HK-2 (cell line): ENCODE results near the gene MIA.
"Not testable (repeated sequence)": the region's sequence is repeated elsewhere in the genome, so short reads cannot be mapped to it uniquely, and the experiment has no call there.

Experiments
- DNase-seq: peaks from one replicate; pipeline ENCODE4 v3.0.0-alpha.2; 2018; ENCODE audit not compliant: unreplicated experiment

MIA gene

DNA sequence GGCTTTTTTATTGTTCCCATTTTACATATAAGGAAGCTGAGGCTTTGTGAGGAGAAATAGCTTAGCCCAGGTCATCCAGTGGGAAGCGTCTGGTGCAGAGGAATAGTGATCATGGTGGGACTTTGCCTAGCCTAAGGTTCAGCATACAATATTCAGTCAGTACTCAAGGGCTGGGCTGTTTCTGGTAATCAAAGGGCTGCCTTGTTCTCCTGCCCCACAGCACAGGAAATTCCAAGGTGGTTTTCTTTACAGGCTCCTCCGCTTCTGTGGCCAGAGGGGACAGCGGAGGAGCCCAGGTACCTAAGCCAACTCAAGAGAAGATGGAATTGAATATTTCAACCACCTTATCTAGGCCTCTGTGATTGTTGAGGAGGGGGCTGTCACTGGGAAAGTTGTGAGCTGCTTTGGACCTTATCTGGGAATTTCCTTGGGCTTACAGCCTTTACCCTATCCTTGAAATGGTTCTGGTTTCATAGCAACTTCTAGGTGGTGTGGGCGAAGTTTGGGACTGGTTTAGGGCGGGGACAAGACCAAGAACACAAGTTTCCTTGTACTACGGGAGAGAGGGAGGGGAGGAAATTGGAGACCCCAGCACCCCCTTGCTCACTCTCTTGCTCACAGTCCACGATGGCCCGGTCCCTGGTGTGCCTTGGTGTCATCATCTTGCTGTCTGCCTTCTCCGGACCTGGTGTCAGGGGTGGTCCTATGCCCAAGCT lies at the start of gene MIA:
Gene MIA (plus strand): TSS at position 606 of the 716 bp plus-strand sequence. CDS start 22 bp downstream, at position 628.
- no peak for DNase-seq

DNA sequence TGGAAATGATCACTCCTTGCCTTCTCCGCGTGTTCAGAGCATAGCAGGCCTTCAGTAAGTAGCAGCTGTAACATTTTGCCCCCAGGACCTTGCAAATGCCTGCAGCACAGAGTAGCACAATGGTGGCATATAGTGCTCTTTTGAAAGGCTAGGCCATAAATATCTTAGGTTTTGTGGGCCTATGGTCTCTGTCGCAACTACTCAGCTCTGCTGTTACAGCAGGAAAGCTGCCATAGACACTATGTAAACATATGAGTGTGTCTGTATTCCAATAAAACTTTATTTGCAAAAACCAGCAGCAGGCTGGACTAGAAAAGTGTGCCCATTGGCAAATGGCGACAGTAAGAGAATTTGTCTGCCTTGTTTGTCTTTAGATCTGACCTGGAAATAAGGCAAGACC lies 49.0 kb upstream of the MIA start:
- no peak for DNase-seq

- DNase-seq: not testable (repeated sequence)
Observed at GRCh38 chr19:40730065-40730464, 45.3 kb upstream of the MIA start.

DNA sequence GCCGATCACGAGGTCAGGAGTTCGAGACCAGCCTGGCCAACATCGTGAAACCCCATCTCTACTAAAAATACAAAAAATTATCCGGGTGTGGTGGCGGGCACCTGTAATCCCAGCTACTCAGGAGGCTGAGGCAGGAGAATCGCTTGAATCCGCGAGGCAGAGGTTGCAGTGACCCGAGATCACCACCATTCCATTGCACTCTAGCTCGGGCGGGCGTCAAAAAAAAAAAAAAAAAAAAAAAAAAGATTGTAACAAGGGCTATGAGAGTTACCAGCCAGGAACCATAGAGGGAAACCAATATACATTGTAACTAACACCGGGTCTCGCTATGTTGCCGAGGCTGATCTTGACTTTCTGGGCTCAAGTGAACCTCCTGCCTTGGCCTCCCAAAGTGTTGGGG lies 43.0 kb upstream of the MIA start:
- not testable (repeated sequence) for DNase-seq

DNA sequence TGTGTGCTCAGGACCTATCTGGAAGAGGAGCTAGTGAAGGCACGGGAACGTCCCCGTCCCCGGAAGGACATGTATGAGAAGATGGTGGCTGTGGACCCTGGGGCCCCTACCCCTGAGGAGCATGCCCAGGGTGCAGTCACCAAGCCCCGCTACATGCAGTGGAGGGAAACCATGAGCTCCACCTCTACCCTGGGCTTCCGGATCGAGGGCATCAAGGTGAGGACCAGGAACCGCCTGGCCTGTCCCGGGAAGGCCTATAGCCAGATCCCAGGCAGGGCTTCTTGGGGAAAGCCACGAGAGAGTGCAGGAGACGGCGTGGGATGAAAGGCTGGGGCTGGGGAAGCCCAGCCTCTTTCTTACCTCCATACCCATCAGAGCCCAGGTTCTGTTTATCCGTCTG lies 42.2 kb upstream of the MIA start:
- DNase-seq: no peak

DNA sequence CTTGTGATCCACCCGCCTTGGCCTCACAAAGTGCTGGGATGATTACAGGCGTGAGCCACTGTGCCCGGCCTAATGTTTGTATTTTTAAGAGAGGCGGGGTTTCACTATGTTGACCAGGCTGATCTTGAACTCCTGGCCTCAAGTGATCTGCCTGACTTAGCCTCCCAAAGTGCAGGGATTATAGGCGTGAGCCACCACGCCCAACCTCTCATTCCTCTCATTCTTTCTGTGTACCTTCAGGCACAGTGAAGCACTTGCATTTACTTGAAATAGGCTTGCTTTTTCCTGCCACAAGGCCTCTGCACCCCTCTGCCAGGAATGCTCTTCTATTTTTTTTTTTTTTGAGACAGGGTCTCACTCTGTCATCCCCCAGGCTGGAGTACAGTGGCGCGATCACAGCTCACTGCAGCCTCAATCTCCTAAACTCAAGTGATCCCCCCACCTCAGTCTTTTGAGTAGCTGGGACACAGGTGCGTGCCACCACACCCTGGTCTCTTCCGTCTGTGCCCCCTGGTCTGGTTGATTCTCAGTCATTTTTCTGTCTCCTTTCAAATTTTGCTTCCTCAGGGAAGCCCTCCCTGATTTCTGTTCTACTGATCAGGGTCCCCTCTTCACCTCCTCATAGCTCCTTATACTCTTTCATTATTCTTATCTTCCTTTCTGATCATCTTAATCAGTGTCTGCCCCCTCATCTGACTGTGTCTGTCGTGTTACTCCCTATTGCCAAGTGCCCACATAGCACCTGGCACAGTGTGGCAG lies 40.1 kb upstream of the MIA start:
- no peak for DNase-seq

- DNase-seq: no peak
Observed at GRCh38 chr19:40736661-40737060, 38.7 kb upstream of the MIA start.

GRCh38 chr19:40737102-40737644 lies 38.1 kb upstream of the MIA start:
- no peak for DNase-seq

DNA sequence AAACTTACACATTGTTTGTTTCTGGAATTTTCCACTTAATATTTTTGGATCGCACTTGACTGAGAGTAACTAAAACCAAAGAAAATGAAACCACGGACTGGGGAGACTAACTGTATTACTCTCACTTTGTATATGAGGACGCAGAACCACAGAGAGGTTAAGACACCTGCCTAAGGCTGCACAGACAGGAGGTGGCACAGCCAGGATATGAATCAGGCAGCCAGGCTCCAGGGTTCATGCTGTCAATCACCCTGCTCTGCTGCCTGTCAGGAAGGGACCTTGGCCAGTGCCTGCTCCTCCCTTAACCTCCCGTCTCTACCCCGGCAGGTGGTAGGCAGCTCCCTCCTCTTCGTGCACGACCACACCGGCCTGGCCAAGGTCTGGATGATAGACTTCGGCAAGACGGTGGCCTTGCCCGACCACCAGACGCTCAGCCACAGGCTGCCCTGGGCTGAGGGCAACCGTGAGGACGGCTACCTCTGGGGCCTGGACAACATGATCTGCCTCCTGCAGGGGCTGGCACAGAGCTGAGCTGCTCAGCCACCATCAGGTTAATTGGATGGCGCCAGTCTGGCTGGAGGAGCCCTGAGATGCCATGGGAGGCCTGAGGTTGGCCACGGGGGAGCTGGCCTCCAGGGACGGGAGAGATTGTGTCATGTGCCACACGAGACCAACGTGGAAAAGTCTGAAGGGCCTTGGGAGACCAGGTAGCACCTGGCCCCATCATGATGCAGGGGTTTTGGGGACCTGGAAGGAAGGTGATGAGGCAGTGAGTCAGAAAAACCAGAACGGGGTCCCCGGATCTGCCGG lies 36.1 kb upstream of the MIA start:
- DNase-seq: no peak

DNA sequence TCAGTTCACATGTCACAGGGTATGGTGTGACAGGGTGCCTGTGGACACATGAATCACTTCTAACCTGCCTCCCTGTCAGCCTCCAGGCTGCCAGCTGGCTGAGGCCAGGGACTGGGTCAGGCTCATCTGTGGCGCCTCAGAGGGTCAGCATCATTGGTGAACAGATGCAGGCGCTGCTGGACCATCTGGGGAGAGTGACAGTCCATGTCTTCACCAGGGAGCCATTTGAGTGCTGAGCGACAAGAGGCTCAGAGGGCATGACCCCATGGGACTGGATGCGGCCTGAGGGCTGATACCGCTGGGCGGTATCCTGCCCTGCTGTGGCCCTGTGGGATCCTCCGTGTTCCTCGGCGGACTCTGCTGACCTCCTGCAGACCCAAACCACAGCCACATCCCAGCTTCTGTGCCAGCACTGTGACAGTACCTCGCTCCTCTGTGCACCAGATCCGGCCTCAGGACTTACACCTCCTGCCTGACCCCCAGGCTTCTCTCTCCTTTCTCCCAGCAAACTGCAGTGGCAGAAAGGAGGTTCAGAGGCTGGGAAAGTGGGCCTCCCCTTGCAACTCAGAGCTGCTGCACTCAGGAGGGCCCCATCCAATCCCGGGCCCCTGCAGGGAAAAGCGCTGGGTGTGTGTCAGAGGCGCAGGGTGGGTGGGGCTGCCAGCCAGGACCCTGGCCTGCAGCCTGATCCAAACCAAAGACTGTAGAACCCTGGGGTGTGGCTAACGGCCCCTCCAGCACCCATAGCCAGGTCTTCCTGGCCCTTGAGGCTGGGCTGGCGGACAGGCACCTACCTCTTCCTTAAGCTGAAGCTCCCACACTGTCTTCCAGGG lies 35.2 kb upstream of the MIA start:
- no peak for DNase-seq

DNA sequence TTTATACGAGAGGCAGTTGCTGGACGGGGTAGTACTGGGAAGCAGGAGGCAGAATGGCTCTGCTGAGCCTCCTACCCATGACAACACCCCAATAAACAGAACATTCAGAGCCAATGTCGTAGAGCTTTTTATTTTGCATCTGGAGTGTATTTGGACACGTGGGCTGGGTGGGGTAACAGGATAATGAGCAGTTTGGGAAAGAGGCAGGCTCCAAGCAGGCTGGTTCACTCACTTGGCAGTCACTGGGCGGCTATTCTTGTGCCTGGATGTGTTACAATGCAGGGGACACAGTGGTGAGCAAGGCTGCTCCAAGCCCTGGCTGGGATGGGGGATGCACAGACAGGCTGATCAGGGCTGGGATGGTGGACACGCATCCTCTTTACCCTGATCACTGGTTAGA lies 34.6 kb upstream of the MIA start:
- no peak for DNase-seq

GRCh38 chr19:40741527-40742390 lies 33.6 kb upstream of the MIA start:
- DNase-seq: no peak

DNA sequence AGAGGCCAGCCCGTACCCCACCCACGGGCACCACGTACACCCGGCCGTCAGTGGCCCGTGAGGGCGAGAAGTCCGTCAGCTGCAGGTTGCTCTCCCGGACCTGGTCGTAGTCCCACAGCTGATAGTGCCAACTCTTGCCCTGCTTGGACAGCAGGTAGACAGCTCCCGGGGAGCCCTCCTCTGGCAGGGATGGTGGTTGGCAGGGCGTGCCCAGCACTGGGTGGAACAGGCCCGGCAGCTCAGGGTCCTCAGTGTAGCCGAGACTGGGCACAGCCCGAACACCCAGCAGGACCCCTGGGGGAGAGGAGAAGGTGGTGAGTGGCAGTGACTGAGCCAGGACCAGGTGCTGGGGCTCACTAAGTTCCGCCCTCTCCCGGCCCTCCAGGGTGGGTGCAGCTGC lies 32.8 kb upstream of the MIA start:
- DNase-seq: no peak

DNA sequence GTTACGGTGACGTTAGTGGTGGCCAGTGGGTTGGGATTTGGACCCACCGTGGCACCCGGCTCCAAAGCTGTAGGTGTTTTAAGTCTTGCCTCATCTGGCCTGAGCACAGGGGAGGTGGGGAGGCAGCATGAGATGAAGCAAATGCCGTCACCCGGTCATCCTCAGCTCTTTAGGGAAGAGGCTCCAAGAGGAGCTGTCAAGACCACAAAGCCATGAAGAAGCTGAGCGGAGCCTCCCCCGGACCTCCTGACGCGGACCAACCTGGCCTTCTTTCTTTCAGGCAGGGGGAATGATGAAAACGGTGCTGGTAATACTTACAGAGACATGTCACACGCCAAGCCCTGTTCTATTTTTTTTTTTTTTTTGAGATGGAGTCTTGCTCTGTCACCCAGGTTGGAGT lies 32.4 kb upstream of the MIA start:
- DNase-seq: no peak

DNA sequence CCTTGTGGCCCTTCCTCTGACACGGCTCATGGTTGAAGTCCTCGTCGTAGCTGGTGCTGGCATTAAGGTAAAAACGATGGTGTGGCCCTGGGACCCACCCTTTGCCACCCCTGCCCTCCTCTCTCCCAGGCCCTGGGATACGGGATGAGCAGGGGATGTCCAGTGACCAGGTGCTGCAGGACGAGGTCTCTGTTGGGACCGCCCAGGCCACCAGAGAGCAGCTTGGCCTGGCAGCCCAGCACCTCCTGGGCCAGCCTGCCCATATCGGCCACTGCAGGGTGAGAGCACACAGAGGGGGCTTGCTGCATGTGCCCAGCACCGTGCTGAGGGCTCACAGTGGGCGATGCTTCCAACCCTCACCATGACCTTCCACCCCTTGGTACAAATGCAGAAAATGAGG lies 31.4 kb upstream of the MIA start:
- no peak for DNase-seq

DNA sequence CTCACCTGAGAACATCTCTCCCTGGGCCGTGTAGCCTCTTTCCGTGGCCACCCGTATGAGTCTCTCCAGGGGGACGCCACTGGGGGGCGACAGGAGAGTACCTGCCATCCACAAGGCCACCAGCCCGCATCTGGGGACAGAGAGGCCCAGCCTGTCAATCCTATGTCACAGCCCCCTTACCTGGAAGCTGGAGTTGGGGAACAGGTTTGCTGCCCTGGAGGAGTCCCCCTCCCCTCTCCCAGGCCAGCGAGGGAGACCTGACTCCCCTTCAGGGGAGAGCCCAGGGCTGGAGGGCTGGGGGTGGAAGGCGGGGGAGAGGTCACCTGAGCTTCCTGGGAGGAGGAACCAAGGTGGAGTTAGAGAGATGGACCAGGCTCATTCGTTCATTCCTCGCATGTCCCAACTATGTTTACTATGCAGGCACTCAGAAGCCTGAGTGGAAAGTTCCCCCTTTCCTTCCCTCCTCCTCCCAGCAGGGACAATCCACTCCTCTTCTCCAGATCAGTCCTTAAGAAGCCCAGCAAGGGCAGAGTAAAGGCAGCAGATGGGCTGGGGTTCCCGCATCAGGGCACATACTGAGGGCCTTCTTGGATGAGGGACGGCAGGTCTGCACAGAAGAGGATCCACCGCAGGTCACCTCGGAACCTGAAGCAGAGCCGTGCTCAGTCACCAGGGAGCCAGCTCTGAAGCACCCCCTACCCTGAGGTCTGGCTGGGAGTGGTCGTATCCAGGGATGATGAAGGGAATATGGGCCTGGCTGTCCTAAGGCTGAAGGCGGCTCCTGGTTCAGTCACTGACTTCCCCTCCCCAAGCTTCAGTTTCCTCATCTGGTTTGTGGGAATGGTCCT lies 30.5 kb upstream of the MIA start:
- no peak for DNase-seq

DNA sequence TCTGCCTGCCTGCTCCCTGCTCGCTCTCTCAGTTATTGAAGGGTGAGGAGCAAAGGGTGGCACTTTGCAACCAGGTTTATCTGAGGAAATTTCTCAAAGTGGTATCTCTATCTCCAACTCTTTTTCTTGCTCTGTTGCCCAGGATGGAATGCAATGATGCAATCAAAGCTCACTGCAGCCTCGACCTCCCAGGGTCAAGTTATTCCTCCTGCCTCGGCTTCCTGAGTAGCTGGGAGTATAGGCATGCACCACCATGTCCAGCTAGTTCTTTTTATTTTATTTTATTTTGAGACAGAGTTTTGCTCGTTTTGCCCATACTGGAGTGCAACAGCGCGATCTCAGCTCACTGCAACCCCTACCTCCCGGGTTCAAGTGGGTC lies 29.9 kb upstream of the MIA start:
- no peak for DNase-seq

DNA sequence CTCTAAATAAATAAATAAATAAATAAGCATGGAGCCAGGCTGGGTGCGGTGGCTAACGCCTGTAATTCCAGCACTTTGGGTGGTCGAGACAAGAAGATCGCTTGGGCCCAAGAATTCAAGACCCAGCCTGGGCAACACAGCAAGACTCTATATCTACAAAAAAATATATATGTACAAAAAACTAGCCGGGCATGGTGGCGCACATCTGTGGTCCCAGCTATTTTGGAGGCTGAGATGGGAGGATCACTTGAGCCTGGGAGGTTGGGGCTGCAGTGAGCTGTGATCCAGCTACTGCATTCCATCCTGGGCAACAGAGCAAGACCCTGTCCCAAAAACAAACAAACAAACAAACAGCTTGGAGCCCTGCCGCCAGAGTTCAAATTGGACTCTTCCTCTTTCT lies 27.8 kb upstream of the MIA start:
- DNase-seq: no peak

- peak; percentile 100 for DNase-seq
Observed at GRCh38 chr19:40750058-40750873, 25.1 kb upstream of the MIA start, which contains the start of gene ACTMAP. Gene ACTMAP (minus strand): TSS chr19:40750477. CDS start chr19:40749803, 674 bp downstream.
